Dedifferentiated amniotic fluid mesenchymal stem cell (primary cell): ENCODE measurements around the gene SPATA31A3.
"Not testable (repeated sequence)": the region's sequence is repeated elsewhere in the genome, so short reads cannot be mapped to it uniquely, and the experiment has no call there.

Experiments used
- DNase-seq: peaks from one replicate; pipeline ENCODE4 v3.0.0-alpha.2; 2016; ENCODE audit errors: extremely low spot score

The SPATA31A3 gene

DNA sequence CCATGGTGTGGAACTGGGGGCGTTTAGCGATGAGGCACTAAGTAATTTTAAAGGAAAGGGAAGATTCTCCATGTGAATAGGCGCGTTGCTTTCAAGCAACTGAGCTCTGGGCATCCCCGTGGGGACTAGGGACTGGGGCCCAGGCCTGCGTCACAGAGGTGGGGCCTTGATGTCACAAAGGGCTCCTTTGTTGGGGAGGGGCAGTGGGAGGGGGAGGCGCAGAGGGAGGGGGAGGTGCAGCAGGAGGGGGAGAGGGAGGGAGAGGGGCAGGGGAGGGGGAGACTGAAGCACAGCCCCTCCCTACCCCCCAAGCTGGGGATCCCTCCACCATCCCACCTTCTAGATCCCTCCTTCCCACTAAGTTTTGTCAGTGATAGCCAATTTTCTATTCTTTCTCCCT is at the start of gene SPATA31A3:
TSS of gene SPATA31A3 (minus strand) at position 101 of the 400 bp plus-strand sequence. CDS start at position 72, 29 bp downstream.
- not testable (repeated sequence) for DNase-seq

DNA sequence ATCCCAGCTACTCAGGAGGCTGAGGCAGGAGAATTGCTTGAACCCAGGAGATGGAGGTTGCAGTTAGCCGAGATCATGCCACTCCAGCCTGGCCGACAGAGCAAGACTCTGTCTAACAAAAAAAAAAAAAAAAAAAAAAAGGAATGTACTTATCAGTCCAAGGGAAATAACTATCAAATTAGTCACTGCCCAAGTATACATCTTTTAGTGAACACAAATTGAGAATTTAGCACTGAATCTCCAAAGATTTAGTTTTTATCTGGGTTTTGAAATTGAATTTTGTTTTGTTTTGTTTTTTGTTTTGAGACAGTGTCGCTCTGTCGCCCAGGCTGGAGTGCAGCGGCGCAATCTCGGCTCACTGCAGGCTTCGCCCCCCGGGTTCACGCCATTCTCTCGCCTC is 39.8 kb downstream of the SPATA31A3 start:
- DNase-seq: peak; percentile 14

DNA sequence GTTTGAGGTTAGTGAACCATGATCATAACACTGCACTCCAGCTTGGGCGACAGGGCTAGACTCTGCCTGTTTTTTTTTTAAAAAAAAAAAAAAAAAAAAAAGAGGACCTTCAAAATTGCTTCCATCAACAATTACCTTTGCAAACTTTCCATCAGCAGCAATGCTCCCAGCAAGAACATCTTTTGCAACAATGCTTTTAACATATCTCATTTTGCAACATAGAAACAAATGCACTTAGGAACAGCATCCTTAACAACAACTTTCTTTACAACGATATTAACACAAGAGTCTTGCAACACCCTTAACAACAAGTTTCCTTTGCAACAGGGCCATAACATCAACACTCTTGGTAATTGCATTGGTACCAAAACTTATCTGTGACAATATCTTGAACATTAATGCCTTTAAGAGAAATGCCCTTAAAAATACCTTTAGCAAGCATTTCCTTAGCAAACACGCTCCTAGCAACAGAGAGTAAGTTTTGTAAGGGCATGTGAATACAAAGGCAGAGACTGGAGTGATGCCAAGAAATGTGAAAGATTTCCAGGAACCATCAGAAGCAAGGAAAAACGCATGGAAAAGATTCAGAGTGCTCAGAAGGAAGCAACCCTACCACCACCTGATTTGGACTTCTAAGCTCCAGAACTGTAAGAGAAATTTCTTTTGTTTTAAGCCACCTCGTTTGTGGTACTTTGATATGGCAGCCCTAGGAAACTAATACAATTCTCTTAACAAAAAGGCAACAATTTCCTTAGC is 49.8 kb downstream of the SPATA31A3 start:
- not testable (repeated sequence) for DNase-seq

DNA sequence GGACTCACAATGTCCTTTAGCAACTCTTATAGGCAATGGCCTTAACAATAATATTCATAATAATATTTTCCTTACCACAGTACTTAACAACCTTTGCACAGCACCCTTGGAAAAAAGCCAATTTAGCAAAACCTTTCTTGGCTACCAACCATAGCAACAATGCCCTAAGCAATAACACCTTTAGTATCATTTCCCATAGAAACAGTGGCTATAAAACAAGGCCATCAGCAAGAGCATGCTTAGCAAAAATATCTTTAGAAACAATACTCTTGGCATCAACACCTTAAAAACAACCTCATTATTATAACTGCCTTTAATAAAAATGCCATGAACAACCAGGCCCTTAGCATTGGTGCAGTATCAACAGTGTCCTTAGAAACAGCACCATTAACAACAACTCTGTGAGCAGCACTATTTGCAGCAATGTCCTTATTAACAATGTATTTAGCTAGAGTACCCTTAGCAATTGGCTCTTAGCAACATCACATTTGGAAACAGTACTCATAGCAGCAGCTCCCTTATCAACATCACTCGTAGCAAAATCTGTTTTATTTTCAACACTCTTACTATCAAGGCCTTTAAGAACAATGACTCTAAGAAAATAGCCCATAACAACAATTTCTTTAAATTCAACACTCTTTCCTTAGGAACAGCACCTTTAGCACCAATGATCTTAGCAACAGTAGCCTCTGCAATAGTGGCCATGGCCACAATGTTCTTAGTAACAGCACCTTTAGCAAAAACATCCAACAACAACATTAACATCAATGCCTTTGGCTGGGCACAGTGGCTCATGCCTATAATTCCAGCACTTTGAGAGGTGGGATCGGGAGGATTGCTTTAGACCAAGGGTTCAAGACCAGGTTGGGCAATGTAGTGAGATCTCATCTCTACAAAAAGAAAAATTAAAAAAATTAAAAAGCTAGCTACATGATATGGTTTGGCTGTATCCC is 52.2 kb downstream of the SPATA31A3 start:
- not testable (repeated sequence) for DNase-seq

DNA sequence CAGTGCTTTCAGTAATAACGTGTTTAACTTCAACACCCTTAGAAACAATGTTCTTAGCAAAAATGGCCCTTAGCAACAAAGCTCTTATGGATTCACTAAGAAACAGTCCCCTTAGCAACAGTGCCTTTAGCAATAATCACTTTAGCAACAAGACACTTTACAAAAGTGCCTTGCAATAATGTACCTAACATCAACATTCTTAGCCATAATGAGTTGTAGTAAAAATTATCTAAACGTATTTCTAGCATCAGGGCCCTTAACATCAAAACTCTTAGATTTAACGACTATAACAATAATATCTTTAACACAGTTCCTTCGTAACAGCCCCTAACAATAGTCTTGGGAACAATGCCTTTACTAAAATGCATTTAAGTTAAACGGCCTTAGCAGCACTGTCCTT is 54.0 kb downstream of the SPATA31A3 start:
- DNase-seq: not testable (repeated sequence)

DNA sequence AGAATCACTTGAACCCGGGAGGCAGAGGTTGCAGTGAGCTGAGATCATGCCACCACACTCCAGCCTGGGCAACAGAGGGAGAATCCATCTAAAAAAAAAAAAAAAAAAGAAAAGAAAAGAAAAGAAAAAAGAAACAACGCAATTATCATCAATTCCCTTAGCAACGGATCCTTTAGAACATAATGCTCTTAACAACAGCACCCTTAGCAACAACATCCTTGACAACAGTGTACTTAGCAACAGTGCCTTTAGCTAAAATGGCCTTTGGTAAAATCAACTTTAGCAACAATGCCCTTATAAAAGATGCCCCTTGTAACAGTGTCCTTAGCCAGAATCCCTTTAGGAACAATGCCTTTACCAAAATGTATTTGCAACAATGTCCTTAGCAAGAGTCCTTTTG is 54.7 kb downstream of the SPATA31A3 start:
- DNase-seq: not testable (repeated sequence)
